ENCODE results near the gene DLG2. TPM values are rescaled to one million over a fixed set of nuclear protein-coding genes. Genes with fewer than 3 reads are reported as not detected.

Gene DLG2
- polyA plus RNA-seq, 3 donors, result 9.9 to 11.8 (median 10.1) TPM

GRCh38 chr11:83827940-83828554 is 1799.1 kb downstream of the DLG2 start:
- peak in 4 of 11 donors; percentile 13 to 55 (median 24) for DNase-seq (ENCODE audit: extremely low read depth in 1 of 11, low read depth in 9 of 11, low spot score in 4 of 11)

- DNase-seq (ENCODE audit: extremely low read depth in 1 of 11, low read depth in 9 of 11, low spot score in 4 of 11), result no peak
Observed at GRCh38 chr11:83827520-83827919, 1799.6 kb downstream of the DLG2 start.

- no peak for DNase-seq (ENCODE audit: extremely low read depth in 1 of 11, low read depth in 9 of 11, low spot score in 4 of 11)
Observed at GRCh38 chr11:83826078-83826477, 1801.1 kb downstream of the DLG2 start.

- no peak for DNase-seq (ENCODE audit: extremely low read depth in 1 of 11, low read depth in 9 of 11, low spot score in 4 of 11)
Observed at GRCh38 chr11:83823461-83824025, 1803.6 kb downstream of the DLG2 start.

- DNase-seq (ENCODE audit: extremely low read depth in 1 of 11, low read depth in 9 of 11, low spot score in 4 of 11), result peak in 10 of 11 donors; percentile 31 to 62 (median 46)
Observed at GRCh38 chr11:83819931-83820549, 1807.1 kb downstream of the DLG2 start.

- DNase-seq (ENCODE audit: extremely low read depth in 1 of 11, low read depth in 9 of 11, low spot score in 4 of 11), result no peak
Observed at GRCh38 chr11:83818349-83818748, 1808.8 kb downstream of the DLG2 start.

GRCh38 chr11:83816572-83817187 is 1810.5 kb downstream of the DLG2 start:
- peak in 1 of 11 donors; percentile 20 for DNase-seq (ENCODE audit: extremely low read depth in 1 of 11, low read depth in 9 of 11, low spot score in 4 of 11)

- DNase-seq (ENCODE audit: extremely low read depth in 1 of 11, low read depth in 9 of 11, low spot score in 4 of 11), result no peak
Observed at GRCh38 chr11:83815736-83816135, 1811.4 kb downstream of the DLG2 start.

GRCh38 chr11:83813296-83813695 is 1813.8 kb downstream of the DLG2 start:
- no peak for DNase-seq (ENCODE audit: extremely low read depth in 1 of 11, low read depth in 9 of 11, low spot score in 4 of 11)

GRCh38 chr11:83809274-83809673 is 1817.9 kb downstream of the DLG2 start:
- DNase-seq (ENCODE audit: extremely low read depth in 1 of 11, low read depth in 9 of 11, low spot score in 4 of 11), result no peak

- DNase-seq (ENCODE audit: extremely low read depth in 1 of 11, low read depth in 9 of 11, low spot score in 4 of 11), result no peak
Observed at GRCh38 chr11:83801799-83802198, 1825.3 kb downstream of the DLG2 start.

GRCh38 chr11:83793310-83793709 is 1833.8 kb downstream of the DLG2 start:
- no peak for DNase-seq (ENCODE audit: extremely low read depth in 1 of 11, low read depth in 9 of 11, low spot score in 4 of 11)

- DNase-seq (ENCODE audit: extremely low read depth in 1 of 11, low read depth in 9 of 11, low spot score in 4 of 11), result no peak
Observed at GRCh38 chr11:83791557-83791956, 1835.6 kb downstream of the DLG2 start.

- DNase-seq (ENCODE audit: extremely low read depth in 1 of 11, low read depth in 9 of 11, low spot score in 4 of 11), result no peak
Observed at GRCh38 chr11:83785942-83786341, 1841.2 kb downstream of the DLG2 start.

GRCh38 chr11:83784419-83784818 is 1842.7 kb downstream of the DLG2 start:
- no peak for DNase-seq (ENCODE audit: extremely low read depth in 1 of 11, low read depth in 9 of 11, low spot score in 4 of 11)

- no peak for DNase-seq (ENCODE audit: extremely low read depth in 1 of 11, low read depth in 9 of 11, low spot score in 4 of 11)
Observed at GRCh38 chr11:83782329-83782728, 1844.8 kb downstream of the DLG2 start.

GRCh38 chr11:83779876-83780275 is 1847.3 kb downstream of the DLG2 start:
- DNase-seq (ENCODE audit: extremely low read depth in 1 of 11, low read depth in 9 of 11, low spot score in 4 of 11), result no peak

GRCh38 chr11:83778596-83778995 is 1848.5 kb downstream of the DLG2 start:
- DNase-seq (ENCODE audit: extremely low read depth in 1 of 11, low read depth in 9 of 11, low spot score in 4 of 11), result no peak

GRCh38 chr11:83773950-83774880 is 1852.9 kb downstream of the DLG2 start:
- no peak for DNase-seq (ENCODE audit: extremely low read depth in 1 of 11, low read depth in 9 of 11, low spot score in 4 of 11)
